ENCODE data around the gene ZNF385B. TPM values are rescaled to one million over a fixed set of nuclear protein-coding genes. Genes with fewer than 3 reads are reported as not detected.
"Not testable (repeated sequence)": the region's sequence is repeated elsewhere in the genome, so short reads cannot be mapped to it uniquely, and the experiment has no call there.

Gene ZNF385B
- total RNA-seq, 1 donor from 2014 or later = 0.83 TPM

DNA sequence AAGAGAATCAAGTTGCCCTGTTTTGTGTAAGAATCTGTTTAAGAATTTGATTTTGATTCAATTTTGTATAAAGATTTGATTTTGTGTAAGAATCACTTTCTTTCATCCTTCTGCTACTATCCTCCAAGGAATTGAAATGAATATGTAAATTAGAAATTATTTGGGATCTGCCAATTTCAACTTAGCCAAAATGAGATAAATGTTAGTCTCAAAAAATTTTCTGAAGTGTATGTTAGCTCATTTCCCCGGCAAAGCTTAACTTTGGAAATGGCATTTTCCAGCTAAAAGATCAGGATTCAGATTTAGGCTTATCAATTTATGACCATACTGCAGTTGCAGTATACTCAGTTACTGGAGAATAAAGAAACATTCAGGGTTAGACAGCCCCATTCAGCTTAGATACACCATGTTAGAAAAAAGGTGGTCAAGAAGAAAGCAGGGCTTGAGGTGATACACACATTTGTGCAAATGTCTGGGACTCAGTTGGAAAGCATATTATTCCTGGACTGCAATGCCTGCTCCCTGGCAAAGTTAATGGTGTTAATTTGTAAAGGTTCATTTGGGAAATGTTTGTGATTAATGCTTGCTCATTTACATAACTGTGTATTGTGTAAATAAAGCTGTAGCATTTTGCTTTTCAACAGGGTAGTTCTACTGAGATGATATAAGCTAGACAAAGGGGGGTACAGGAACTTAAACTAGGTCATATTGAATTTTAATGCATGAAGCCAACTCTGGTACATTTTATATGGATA lies 349.0 kb downstream of the ZNF385B start:
- no peak for DNase-seq (ENCODE audit: low spot score)

DNA sequence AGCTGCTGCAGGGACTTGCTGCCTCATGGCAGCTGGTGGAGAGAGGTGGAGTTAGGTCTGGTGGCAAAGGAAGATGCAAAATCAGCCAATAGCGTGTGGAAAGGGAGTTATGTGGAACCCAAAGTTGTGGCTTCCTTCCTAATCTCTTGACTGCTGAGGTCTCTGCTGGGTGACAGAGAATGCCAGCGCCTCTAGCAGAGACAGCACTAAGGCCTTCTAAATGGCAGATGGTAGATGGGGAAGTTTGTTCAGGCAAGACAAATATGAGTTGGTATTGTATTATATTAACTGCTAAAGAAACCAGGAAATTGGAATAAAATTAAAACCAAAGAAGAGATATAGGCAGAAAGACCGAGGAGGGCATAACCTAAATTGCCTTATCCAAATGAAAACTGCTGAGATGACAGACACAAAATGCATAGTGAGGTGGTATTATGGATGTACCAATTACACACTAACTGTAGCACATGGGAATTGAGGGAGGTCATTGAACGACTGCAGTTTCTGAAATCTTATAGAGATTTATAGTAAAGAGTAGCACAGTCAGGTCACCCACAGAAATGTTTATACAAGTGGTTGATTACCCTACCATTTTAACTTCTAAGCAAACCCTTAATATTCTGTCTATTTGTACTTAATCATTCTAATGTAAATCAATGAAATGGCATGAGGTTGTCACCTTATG lies 350.2 kb downstream of the ZNF385B start:
- no peak for DNase-seq (ENCODE audit: low spot score)

DNA sequence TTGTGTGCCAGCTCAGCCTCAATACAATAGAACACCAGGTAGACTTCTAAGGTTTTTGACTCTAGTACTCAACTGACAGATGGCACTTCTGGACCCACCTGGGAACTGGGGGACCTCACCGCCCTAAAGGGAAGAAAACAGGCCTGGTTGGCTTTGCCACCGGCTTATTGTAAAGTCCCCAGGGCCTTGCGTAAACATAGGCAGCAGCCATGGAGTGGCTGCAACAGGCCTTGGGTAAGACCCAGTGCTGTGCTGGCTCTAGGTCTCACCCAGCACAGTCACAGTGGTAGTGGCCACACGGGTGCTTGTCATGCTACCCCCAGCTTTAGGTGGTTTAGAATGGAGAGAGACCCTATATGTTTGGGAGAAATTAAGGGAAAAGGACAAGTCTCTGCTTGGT lies 366.1 kb downstream of the ZNF385B start:
- DNase-seq (ENCODE audit: low spot score) = no peak

DNA sequence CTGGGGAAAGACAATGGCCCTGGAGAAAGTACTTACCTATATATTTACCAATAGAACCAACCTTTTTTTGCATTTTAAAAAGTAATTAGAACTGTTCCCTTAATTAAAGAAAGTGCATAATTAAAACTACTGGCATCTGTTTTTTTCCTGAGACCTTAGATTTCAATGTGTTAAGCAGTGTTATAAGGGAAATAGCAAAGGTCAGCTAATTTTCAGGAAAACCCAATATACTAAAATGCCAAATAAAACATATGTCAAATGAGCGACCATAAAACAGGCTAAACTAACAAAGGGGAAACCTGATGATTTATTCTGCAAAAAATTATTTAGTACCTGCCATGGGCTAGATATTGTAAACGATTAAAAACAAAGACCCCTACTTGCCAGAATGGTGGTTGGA lies 372.8 kb downstream of the ZNF385B start:
- DNase-seq (ENCODE audit: low spot score) = no peak

DNA sequence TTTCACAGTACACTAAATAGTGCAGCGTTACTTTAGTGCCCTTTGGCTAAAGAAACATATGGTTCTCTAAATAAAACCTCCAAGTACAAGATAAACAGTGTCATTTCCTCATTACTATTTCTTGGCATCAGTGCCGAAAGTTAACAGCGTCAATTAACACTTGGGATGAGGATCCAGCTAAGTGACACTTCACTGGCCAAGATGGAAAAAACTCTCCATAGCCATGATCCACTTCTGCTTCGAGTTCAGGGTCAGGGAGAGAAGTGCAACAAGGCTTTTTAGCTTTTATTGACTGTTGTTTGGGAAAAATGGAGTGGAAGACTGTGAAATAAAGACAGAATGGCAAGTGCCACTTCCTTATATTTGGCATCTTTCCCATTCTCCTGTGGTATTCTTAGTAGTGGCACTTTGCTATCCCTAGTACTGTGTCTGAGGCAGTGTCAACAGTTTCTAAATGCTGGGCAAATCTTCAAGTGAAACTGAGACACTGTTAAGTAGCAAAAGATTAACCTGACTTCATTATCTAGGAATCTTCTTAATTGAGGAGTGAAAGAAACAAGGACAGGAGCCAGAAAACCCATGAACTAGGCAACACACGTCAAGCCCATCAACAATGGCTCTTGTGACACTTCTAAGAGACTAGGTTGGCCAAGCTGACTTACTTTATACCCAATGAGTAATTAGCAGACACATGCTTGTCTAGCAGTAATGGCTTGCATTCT lies 374.2 kb downstream of the ZNF385B start:
- DNase-seq (ENCODE audit: low spot score) = no peak

DNA sequence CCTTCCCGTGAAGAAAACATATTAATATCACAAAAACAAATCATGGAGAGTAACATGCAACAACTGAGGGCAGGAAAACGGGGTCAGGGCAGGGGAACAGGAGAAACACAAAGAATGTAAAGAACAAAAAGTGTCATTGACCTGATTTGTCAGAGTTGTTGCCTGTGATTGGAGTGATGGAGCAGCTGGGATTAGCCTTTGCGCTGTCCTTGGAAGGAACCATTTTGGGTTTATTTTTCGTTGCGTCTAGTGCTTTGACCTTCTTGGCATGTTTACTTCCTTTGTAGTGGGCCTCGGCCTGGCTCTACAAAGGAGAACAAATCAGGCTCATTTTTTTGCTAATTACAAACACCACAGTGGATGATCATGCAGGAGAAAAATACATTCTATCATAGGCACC lies 378.3 kb downstream of the ZNF385B start:
- DNase-seq (ENCODE audit: low spot score) = no peak

DNA sequence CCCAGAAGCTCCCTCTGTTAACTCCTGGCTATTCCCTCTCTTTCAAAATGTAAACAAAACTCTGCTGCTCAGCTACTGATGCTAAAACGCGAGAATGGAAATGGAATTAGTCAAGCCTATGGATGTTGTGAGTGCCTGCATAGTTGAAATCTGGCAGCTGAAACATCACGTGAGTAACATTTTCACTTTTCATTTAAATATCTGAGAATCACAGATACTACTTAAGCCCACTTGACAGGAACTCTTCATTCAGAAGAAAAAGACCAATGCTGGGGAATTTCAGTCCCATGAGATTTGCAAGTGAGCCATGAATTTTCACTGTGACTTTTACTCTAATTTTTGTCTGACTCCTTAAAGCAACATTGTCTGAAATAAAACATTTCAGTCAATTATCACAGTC lies 381.5 kb downstream of the ZNF385B start:
- no peak for DNase-seq (ENCODE audit: low spot score)

DNA sequence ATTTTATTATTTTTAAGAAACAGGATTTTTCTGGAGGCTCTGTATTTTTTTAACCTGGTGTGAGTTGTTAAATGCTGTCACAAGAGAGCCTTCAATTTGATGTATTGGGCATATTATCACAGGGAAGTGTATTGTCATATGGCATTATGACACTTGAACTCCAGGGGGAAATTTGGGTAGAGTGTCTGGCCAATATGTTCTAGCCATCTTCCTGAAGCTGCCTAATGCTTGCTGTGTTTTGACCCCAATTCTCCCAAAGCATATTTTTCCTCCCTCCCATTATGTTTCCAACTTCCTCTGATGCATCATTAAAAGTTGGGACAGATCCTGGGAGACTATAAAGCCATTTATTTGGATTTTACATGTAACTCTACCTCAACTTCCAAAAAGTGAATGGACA lies 382.6 kb downstream of the ZNF385B start:
- DNase-seq (ENCODE audit: low spot score) = no peak

DNA sequence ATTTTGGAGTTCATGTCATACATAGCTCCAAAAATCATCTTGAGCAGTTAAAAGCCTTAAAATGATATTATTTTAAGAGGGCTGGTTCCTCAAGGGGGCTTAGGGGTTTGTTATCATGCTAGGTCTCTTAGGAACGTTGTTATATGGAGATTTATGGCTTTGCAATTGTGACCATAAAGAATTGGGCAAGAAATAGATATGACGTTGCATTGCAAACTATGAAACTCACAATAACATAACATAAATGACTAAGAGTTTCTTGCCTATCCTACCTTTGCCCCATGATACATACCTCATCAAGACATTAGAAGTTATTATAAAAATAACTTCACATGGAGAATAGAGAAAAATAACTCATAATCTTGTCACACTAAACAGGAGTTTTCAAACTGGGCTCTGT lies 390.4 kb downstream of the ZNF385B start:
- DNase-seq (ENCODE audit: low spot score) = no peak

DNA sequence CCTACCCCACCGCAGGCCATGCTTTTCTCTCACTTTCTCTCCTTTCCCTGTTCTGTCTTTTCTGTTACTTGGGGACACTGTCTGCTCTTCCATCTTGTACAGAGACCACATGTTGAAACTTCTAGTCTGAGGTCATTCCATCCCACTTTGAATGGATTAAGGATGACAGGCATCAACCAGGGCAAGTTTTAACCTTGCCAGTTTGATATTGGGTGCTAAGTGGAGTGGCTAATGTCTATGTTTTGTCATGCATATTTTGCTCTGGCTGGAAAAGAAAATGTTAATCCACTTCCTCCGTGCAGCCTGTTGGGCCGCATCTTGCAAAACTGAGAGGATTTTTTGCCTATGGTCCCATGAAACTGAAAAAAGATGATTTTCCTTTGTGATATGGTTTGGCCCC lies 391.3 kb downstream of the ZNF385B start:
- no peak for DNase-seq (ENCODE audit: low spot score)

DNA sequence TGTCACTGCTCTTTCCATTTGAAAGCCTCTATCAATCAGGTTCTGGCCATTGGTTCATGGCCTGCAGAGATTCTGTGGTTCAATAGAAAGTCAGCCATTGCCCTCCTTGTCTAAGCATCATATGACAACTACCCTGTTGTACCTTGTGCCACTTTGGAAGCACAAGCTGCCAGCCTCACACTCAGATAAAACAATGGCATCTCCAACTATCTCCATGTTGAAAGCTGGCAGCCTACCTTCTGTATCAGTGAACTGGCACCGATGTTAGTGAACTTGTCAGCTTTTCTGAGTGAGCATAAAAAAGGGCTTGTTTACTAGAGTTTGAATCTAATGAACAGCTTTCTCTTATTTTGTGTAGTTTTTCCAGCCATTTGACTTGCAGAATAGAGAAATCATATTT lies 393.5 kb downstream of the ZNF385B start:
- DNase-seq (ENCODE audit: low spot score) = no peak

DNA sequence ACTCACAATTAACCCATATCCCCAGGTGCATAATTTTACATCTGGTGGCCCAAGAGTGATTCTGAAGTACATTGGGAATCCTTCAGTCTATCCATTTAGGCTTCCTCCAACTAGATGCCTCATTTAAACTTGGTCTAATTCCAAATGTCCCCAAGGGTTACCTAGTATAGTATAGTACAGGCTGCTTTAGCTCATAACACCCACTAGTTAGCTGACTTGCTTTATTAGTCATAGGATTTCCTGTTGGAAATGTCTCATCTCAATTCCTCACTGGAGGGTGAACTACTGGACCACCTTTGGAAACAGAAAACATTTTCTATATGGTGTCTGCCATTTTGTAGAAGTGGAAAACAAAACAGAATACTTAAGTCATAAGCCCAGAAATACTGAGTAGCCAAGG lies 394.3 kb downstream of the ZNF385B start:
- DNase-seq (ENCODE audit: low spot score) = no peak

DNA sequence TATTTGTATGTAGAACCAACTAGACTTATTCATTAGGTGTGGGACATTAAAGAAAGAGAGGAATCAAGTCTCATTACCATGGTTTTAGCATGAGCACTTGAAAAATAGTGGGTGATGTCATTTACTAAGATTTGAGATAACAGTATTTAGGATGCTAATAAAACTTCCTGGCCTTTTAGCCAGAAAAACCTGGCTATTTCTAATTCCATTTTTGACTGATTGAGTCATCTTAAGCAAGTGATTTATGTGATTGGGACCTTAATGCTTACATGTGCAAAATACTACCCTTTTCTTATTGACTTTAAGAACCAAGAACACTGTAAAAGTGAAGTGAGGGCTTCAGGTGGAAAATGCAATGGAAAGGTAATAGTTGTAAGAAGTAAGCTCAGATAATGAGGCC lies 400.0 kb downstream of the ZNF385B start:
- DNase-seq (ENCODE audit: low spot score) = no peak

DNA sequence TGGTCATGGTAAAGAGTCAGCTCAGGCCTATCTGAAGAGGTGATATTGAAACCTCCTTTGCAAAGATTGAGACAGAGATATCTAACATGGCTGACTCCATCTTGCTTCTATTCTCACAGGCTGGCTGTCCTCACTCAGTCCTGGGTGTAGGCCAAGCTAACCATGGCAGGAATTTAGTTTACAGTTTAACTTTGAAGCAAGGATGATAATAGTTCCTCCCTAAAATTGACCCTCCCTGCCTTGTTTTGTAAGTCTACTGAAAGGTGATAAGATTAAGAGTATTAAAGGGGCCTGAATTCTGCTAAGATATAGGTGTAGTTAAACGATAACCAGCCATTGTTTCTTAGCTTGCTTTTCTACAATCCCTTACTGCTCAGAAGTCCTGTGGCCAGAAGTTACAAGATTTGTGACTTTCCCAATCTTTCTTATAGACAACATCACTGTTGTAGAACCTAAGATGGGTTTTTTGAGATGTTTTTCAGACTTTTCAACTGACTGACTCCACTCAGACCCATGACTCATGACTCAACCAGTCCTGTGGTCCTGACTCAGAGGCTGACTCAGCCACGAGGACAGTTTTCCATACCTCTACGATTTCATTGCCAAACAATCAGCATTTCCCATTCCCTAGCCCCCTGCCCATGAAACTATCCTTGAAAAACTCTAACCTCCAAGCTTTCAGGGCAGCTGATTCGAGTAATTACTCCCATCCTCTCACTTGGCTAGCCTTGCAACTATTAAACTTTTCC lies 401.1 kb downstream of the ZNF385B start:
- DNase-seq (ENCODE audit: low spot score) = no peak

DNA sequence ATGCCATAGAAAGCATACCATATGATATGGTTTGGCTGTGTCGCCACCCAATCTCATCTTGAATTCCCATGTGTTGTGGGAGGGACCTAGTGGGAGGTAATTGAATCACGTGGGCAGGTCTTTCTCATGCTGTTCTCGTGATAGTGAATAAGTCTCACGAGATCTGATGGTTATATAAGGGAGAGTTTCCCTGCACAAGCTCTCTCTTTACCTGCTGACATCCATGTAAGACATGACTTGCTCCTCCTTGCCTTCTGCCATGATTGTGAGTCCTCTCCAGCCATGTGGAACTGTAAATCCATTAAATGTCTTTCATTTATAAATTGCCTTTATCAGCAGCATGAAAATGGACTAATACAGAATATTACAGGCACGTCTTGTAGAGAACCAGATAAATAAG lies 403.3 kb downstream of the ZNF385B start:
- DNase-seq (ENCODE audit: low spot score) = not testable (repeated sequence)

DNA sequence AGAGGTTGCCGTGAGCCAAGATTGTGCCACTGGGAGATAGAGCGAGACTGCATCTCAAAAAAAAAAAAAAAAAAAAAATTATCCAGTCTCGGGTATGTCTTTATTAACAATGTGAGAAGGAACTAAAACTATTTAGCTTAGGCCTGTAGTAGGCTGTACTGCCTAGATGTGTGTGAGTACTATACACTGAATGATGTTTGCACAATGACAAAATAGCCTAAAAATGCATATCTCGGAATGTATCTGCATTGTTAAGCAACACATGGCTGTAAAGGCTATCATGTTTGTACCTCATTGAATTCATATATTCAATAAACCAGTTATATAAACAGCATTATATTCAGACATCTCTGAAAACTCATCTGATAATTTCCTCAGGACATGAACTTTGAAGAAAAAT lies 405.6 kb downstream of the ZNF385B start:
- DNase-seq (ENCODE audit: low spot score) = no peak

DNA sequence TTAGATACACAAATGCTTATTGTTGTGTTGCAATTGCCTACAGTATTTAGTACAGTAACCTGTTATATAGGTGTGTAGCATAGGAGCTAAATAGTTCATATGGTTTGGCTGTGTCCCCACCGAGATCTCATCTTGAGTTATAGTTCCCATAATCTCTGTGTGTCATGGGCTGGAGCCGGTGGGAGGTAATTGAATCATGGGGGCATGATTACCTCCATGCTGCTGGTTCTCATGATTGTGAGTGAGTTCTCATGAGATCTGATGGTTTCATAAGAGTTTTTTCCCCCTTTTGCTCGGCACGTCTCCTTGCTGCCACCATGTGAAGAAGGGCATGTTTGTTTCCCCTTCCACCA lies 406.3 kb downstream of the ZNF385B start:
- DNase-seq (ENCODE audit: low spot score) = no peak

DNA sequence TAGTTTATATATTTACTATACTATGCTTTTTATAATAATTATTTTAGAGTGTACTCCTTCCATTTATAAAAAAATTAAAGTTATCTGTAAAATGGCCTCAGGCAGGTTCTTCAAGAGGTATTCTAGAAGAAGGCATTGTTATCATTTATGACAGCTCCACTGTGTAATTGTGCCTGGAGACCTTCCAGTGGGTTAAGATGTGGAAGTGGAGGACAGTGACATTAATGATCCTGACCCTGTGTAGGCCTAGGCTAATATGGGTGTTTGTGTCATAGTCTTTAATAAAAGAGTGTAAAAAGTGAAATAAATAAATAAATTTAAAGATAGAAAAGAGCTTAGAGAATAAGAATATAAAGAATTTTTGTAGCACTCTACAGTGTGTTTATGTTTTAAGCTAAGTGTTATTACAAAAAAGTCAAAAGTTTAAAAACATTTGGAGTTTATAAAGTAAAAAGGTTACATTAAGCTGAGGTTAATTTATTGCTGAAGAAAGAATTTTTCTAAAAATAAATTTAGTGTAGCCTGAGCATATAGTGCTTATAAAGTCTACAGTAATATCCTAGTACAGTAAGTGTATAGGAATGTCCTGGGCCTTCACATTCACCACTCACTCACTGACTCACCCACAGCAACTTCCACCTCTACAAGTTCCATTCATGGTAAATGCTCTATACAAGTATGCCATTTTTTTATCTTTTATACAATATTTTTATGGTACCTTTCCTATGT lies 406.8 kb downstream of the ZNF385B start:
- DNase-seq (ENCODE audit: low spot score) = no peak

DNA sequence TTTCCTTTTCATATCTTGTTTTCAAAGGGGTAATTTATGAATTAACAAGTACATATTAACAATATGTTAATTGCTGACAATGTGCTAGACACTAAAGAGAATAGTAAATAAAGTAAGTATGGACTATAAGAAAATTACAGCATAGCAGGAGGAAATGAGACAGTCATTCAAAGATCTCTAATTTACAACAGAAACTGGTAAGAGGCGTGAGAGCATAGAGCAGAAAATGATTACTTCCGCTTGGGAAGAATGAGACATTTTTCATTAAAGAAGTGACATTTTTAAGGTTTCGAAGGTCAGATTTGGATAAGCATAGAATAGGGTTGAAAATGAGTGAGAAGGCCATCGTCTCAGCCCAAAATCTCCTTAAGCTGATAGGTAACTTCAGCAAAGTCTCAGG lies 412.4 kb downstream of the ZNF385B start:
- DNase-seq (ENCODE audit: low spot score) = no peak

DNA sequence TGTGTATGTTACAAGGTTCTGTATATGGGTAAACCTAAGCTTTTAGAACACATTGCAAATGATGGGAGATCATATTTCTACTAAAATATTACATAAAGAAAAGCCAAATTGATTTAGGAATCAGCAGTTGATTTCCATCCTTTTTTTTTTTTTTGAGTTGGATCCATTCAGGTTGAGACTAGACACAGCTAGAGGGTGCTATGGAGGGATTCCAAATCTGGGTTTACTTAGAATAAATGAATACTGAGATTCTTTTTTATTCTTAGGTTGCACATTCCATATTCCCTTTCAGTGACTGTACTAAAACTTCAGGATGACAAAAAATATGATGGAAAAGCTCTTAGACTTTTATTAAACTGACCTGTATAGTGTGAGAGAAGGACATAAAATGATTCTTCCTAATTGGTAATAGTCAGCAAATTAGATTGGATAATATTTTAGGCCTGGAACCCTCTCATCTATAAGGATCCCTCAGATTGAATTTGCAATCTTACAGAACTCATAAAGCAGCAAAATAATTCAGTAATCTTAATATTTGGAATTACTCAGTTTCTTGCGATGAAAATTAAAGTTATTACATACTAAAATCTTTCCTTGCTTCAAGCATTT lies 413.5 kb downstream of the ZNF385B start:
- no peak for DNase-seq (ENCODE audit: low spot score)

DNA sequence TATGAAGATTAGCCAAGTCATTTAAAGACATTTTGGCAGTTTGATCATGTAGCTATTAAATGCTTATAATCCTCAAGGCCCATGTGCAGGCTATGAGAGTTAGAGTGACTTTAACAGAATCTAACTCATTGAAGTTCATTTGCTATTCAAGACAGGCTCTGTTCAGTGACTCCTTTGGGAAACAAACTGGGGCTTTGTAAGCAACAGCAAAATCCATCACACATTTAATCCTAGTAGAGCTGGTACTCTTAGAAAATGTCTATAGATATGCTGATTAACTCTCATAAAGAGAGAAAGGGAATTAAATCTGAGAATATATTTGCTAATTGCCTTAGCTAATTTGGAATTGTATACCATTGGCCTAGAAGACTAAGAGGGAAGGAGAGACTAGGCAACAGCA lies 414.0 kb downstream of the ZNF385B start:
- no peak for DNase-seq (ENCODE audit: low spot score)

All from ureter (tissue), 1 donor.